NCI-H1694 (cell line): Measurements from ENCODE around the gene MRPL58.
"Not testable (repeated sequence)": the region's sequence is repeated elsewhere in the genome, so short reads cannot be mapped to it uniquely, and the experiment has no call there.

Experiments used
- DNase-seq: peaks from one replicate; lab custom pipeline; 2025; lab: John Stamatoyannopoulos, UW

The MRPL58 gene

GRCh38 chr17:75019146-75019545 is 6.7 kb downstream of the MRPL58 start:
- DNase-seq = no peak

GRCh38 chr17:75019710-75020109 is 7.2 kb downstream of the MRPL58 start:
- DNase-seq = no peak

DNA sequence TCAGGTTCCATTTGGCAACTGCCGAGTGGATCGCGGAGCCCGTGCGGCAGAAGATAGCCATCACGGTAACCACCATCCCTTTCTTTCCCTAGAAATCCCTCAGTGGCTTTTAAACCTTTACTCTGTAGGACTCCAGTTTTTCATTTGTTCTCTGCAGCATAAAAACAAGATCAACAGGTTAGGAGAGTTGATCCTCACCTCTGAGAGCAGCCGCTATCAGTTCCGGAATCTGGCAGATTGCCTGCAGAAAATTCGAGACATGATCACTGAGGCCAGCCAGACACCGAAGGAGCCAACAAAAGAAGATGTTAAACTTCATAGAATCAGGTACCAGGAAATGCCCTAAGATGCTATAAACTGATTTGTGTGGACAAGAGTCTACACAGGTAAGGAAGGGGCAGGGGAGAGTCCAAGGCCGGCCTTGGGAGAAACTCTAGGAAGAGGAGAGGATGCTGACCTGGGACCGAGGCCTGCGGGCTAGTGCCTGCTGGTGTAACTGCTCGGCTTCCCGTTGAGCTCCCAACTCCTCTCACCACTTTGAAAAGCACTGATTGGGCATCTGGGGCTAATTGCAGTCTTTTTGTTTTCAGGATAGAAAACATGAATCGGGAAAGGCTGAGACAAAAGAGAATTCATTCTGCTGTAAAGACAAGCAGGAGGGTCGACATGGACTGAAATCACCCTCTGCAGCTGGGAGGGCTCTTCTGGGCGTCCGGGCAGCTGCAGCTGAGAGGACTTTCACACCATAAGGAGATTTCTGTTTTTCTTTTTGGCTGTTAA is 8.1 kb downstream of the MRPL58 start:
- no peak for DNase-seq

DNA sequence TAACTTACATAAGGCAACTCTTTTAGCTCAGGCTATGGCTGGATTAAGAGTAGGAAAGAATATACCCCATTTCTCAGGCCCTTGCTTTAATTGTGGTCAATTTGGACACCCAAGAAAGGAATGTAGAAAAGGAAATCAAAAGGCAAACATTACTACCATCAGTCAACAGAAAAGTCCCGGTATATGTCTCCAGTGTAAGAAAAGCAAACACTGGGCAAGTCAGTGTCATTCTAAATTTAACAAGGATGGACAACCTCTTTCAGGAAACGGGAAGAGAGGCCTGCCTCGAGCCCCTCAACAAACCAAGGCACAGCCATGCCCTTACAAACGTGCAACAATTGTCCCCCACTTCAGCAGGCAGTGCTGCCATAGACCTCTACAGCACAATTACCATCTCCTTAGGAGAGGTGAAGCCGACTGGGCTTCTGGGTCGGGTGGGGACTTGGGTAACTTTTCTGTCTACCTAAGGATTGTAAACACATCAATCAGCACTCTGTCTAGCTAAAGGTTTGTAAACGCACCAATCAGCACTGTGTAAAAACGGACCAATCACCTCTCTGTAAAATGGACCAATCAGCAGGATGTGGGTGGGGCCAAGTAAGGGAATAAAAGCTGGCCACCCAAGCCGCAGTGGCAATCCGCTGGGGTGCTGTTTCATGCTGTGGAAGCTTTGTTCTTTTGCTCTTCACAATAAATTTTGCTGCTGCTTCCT is 12.4 kb downstream of the MRPL58 start:
- no peak for DNase-seq

GRCh38 chr17:75025398-75025734 is 12.9 kb downstream of the MRPL58 start:
- not testable (repeated sequence) for DNase-seq

DNA sequence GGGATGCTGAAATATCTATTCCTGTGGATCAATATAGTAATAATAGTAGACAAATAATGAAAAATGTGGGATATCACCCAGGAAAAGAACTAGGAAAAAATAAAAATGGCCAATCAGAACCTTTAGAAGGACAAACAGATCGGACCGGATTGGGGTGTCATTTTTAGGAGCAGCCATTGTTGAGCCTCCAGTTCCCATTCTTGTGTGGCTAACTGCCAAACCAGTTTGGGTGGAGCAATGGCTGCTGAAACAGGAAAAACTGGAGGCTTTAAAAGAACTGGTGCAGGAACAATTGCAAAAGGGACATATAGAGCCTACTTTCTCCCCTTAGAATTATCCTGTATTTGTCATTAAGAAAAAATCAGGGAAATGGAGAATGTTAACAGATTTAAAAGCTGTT is 14.2 kb downstream of the MRPL58 start:
- not testable (repeated sequence) for DNase-seq

GRCh38 chr17:75030161-75030560 is 17.7 kb downstream of the MRPL58 start:
- DNase-seq = no peak

- peak; percentile 42 for DNase-seq
Measured at GRCh38 chr17:75031972-75032719, 19.7 kb downstream of the MRPL58 start.

- no peak for DNase-seq
Measured at GRCh38 chr17:75032720-75033280, 20.3 kb downstream of the MRPL58 start.

- DNase-seq = peak; percentile 98
Measured at GRCh38 chr17:75033346-75034235, 21.1 kb downstream of the MRPL58 start.

- DNase-seq = peak; percentile 93
Measured at GRCh38 chr17:75034236-75034908, 21.9 kb downstream of the MRPL58 start.

GRCh38 chr17:75036643-75037268 is 24.3 kb downstream of the MRPL58 start:
- DNase-seq = no peak

DNA sequence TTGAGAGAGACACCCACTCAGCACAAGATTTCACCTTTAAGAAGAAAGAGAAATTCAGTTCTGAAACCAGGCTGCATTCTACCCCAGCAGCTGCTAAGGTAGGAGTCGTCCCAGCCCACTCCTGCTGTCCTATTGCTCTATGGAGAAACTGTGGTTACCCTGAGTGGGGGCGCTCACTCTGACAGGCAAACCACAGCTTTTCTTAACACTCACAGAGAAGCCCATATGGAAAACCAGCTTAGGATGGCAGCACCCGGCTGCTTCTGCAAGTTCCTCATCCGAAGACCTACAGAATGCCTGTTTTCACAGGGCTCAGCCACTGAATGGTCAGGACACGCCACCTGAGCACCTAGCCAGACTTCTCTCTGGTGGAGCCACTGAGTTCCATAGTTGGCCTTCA is 26.8 kb downstream of the MRPL58 start:
- DNase-seq = no peak

DNA sequence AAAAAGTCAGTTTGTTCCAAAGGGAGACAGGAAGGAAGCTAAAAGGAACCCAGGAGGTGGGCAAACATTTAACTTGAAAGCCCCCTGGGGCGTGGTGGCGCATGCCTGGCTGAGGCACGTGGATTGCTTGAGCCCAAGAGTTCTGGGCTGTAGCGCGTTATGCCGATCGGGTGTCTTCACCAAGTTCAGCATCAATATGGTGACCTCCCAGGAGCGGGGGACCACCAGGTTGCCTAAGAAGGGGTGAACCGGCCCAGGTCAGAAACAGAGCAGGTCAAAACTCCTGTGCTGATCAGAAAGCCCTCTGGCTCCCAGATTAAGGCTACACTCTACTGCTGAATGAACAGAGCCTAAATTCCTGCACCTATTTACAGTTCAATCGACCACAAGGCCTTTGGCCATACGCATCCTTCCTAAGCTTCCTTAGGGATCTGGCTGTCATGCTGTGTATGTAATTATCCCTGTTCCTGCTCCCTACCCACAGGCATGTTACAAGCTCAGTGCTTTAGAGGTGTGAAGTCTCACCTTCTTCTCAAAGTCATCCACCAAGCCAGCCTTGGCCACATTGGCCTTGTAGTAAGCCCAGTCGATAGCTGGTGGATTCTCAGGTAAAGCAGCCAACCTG is 29.3 kb downstream of the MRPL58 start:
- no peak for DNase-seq

- not testable (repeated sequence) for DNase-seq
Measured at GRCh38 chr17:75043789-75044188, 31.3 kb downstream of the MRPL58 start.

DNA sequence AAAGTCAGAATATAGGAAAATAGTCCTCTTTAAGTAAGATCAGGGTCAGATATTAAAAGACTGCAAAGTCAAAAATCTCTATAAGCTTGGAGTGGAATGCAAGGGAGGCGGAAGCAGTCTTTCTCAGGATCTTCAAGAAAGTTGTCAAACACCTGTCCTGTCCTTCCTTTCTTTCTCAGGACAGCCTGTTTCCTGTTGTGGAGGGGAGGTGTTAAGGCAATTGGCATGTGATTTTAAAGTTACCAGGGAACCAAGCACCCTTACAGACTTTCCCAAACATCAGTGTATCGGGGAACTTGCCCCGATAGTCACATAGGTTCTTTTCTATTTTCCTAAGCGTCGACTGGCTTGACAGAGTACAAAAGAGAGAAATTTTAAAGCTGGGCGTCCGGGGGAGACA is 32.2 kb downstream of the MRPL58 start:
- DNase-seq = no peak

- DNase-seq = not testable (repeated sequence)
Measured at GRCh38 chr17:75045946-75046406, 33.5 kb downstream of the MRPL58 start.

GRCh38 chr17:75046407-75047289 is 34.2 kb downstream of the MRPL58 start, which contains the start of the genes ATP5PD and KCTD2:
ATP5PD (minus strand) TSS chr17:75046969; CDS start chr17:75042650, 4,319 bp downstream.
KCTD2 (plus strand) TSS chr17:75047225; CDS start chr17:75047251, 26 bp downstream.
- DNase-seq = peak; percentile 76
